GM20000 (cell line): ENCODE results near the gene SPATA31A1.
"Not testable (repeated sequence)": the region's sequence is repeated elsewhere in the genome, so short reads cannot be mapped to it uniquely, and the experiment has no call there.

Experiments used
- DNase-seq: peaks from one replicate; pipeline ENCODE4 v3.0.0; 2012; ENCODE audit warnings: low spot score

SPATA31A1 gene

DNA sequence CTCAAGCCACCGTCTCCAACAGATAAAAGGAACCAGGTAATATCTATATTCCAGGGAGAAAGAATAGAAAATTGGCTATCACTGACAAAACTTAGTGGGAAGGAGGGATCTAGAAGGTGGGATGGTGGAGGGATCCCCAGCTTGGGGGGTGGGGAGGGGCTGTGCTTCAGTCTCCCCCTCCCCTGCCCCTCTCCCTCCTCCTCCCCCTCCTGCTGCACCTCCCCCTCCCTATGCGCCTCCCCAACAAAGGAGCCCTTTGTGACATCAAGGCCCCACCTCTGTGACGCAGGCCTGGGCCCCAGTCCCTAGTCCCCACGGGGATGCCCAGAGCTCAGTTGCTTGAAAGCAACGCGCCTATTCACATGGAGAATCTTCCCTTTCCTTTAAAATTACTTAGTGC lies at the start of gene SPATA31A1:
Gene SPATA31A1, plus strand, starts transcription at position 301 of the 400 bp plus-strand sequence. Its CDS starts 62 bp downstream, at position 363.
- not testable (repeated sequence) for DNase-seq

GRCh38 chr9:39407261-39408204 lies 52.1 kb downstream of the SPATA31A1 start:
- not testable (repeated sequence) for DNase-seq

DNA sequence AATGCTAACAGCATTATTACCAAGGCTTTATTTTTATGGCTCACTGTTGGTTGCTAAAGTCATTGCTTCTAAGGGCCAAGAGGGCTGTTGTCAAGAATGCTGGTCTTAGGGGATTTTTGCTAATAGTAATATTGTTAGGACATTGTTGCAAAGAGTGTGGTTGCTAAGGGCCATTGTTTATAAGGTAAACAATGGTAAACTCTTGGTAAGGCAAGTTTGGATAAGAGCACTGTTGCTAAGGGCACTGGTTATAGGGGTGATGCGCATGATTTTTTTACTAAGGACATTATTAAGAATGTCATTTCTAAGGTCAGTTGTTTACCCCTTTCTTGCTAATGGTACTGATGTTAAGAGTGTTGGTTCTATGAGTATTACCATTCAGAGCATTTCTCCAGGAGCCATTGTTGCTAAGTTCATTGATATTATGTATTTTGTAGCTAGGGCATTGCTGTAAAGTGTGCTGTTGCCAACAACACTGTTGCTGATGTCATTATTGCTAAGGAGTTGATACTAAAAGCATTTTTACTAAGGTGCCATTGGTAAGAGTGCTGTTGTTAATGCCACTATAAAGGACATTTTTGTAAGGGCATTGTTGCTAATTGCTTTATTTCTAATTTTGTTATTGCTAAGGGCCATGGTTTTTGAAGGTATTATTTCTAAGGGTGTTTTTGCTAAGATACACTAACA lies 55.9 kb downstream of the SPATA31A1 start:
- not testable (repeated sequence) for DNase-seq
